OCI-LY7 (cell line): ENCODE results near the gene PLXNB2.

Source experiments
- CTCF ChIP-seq: fragments of 200-600 bp; sonication (generic); conservative IDR thresholded peaks from 2 replicates; pipeline ENCODE4 v1.5.1; 2014; ENCODE audit warnings: mild to moderate bottlenecking, antibody characterized with exemption, low read length, moderate library complexity, mixed read lengths
- EZH2phosphoT487 ChIP-seq: fragments of 200-600 bp; sonication (generic); IDR thresholded peaks from 2 replicates; pipeline ENCODE4 v1.6.1; 2018; ENCODE audit warnings: low read depth, borderline replicate concordance, mild to moderate bottlenecking, mixed run types, antibody characterized with exemption, low read length, moderate library complexity, mixed read lengths

GRCh38 chr22:50286701-50287318 lies 20.6 kb downstream of the PLXNB2 start:
- TF ChIP-seq CTCF: no peak
- no peak for TF ChIP-seq EZH2phosphoT487
